ENCODE measurements around the gene CACNA1C.

Gene CACNA1C

DNA sequence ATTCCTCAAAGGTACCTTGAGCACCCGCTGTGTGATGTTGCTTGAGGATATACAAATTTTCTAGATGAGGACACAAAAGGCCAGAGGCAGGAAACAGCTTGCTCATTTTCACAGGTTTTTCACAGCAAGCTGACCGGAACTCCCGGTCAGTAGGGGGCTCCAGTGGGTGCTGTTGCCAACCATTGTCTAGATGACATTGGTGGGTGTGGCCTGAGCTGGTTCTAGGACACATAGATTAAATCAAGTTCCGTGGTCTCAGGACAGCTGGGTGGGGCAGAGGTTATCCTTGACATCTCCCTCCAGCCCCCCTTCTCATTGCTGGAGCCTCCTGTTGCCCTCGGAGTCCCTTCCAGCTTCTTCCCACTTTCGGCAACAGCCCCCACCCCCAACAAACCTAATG lies 588.4 kb downstream of the CACNA1C start:
- no peak for DNase-seq

DNA sequence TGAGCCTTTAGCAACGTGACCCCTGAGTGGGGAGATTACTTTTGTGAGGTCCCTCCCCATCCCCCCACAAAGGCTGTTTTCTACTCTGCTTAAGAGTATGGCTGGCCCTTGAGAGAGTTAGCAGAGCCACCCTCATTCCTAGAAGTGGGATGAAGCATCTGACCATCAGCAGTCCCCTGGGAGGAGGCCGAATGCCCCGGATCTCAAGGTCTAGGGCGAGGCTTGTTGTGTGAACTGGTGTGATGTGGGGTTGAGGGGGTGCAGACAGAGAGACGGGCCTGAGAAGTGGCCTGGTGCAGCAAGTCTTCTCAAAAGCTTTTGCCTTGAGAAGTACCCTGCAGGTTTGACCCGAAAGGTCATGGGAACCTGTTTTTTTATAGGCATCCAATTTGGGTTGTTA lies 589.0 kb downstream of the CACNA1C start:
- DNase-seq, result no peak

- peak; percentile 11 for DNase-seq
These were observed 589.5 kb downstream of the CACNA1C start for GRCh38 chr12:2642176-2642892.

- DNase-seq, result no peak
These were observed 590.2 kb downstream of the CACNA1C start for GRCh38 chr12:2642896-2643425.

- no peak for DNase-seq
These were observed 590.9 kb downstream of the CACNA1C start for GRCh38 chr12:2643576-2644135.

DNA sequence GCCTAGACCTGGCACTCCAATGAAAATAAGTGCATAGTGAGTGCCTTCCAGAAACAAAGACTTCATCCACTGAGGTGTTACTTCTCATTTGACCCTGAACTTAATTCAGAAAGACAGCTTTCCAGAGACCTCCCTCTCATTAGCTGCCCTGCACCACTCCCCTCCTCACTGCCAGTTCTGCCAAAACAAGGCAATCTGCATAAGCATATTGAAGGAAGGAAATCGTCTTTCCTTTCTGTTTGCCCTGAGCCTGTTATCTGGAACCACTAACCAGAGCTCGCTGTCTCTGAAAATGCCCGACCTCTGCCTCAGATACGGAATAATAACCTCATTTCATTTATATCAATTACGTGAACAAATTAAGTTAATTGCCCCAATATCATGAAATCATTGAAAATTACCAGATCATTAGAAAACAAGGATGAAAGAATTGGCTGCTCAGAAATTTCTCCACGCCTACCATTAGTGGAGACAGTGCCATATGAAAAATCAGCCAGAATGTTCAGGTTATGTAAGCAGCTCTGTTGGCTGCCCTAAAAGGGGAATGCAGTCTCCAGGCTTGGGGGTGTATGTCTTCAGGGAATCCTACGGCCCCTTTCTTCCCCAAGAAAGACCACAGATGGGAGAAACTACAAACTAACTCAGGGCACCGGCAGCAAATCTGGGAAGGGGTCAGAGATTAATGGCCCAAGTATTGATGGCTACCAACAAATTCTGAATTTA lies 592.1 kb downstream of the CACNA1C start:
- no peak for DNase-seq

GRCh38 chr12:2645460-2645859 lies 592.7 kb downstream of the CACNA1C start:
- DNase-seq, result no peak

DNA sequence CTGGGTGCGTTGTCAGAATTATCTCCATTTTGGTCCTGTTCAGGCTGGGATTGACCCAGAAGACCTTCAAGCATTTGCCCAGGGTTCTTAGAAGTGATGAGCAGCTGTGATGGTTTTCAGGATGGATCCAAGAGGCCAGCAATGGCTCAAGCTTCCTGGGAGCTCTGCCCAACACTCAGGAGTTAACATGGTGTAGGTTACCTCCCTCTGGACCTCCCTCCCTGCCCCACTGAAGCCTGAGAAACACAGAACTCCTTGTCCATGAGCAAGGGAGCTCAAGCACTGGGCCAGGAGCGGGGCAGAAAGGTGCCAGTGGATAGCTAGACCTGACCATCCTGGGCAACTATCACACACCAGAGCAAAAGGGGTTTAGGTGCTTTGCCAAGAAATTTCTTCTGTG lies 593.6 kb downstream of the CACNA1C start:
- DNase-seq, result no peak

DNA sequence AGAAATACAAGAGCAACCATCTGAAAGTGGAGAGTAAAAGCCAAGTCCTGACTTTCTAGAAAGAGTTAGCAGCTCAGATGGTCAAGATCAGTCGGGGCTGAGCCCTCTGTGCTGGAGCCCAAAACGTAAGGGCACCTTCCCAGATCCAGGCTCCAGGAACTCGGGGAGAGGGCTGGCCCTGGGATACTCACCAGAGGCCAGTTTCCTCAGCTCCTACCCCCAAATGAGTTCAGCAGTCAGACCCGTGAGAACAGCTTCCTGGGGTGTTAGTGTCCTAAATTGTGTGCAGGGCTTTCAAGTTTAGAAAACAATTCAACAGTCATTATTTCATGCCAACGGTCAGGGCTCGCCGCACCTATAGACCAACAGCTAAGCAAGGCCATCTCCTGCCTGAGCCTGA lies 594.4 kb downstream of the CACNA1C start:
- DNase-seq, result no peak

- no peak for DNase-seq
These were observed 595.6 kb downstream of the CACNA1C start for GRCh38 chr12:2648406-2648805.

DNA sequence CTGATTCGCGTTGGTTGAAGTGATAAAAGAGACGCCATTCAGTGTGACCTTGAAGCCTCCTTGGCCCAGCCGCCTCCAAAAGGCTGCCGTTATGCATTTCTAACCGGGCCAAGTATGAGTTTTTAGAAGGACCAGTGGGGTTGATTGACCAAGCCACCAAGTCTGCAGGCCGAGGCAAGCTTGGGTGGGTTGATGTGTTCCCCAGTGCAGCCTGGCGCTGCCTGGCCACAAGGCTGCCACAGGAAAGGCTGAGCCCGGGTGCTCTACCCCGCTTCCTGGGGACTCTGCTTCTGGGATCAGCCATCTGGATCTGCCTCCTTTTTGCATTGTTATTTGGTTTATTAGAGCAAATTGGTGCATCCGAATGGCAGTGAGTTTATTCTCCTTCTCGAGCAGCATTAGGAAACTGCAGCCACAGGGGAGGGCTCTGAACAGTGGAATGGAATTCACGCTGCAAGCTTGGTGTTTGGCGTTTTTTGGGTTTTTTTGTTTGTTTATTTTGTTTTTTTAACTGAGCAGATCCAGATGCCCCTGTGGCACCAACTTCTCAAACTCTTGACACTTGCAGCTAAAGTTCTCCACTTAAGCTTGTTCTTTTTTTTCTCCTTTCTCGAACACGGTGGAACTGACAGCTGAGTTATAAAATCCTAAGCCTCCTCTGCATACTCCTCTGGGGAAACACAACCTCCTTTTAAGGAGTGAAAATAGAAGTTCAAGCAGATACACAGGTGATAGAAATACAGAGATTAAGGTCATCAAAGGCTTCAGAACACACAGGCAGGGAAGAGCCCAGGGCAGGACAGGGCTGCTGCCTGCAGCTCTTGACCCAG lies 596.6 kb downstream of the CACNA1C start:
- DNase-seq, result no peak

GRCh38 chr12:2650261-2651067 lies 597.7 kb downstream of the CACNA1C start:
- DNase-seq, result no peak

DNA sequence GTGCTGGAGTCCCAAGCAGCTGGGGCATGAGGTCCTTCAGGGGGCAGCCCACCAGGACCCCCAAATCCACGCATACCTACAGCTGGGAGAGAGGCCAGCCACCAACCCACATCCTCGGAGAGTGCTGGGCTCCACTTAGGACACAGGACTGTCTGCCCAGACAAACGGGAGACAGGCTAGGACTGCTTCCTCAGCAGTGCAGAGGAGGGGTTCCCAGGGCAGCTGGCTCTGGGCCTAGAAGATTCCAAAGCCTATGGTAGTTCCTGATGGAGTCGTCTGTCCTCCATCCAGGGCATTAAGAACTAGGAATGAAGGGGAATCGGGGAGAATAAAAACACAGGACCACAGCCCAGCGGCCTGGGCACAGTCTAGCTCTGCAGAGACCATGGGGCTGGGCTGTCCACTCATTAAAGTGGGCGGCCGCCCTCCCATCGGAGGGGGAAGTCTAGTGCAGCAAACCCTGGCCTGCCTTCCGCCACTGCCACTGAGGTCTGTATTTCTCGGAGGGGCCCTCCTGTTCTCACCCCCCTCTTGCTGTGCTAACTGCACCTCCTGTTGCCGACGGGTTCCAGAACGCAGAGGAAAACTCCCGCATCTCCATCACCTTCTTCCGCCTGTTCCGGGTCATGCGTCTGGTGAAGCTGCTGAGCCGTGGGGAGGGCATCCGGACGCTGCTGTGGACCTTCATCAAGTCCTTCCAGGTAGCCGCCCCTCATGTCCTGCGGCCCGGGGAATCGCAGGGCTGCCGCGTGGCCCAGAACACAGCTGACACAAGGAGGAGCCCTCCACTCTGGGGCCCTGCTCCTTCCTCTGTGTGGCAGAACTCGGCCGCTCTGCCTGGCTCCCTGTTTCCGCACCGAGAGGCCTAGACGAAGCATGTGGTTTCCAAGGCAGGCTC lies 598.5 kb downstream of the CACNA1C start:
- no peak for DNase-seq

DNA sequence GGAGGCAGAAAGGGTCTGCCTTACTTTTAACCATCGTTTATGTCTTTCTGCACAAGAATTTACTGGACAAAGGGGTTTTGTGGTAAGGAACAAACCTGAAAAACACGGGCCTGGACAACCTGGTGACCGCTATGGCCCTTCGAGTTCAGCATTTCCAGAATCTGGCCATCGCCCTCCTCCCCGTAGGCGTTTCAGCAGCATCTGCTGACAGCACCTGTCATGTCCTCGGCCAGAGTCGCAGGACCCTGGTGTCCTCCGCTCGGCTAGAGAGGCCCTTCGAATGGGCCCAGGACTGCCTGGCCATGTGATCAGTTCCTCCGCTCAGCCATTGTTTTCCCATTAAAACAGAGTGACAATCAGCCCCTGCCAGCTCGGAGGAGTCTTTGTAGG lies 599.2 kb downstream of the CACNA1C start:
- no peak for DNase-seq

GRCh38 chr12:2652401-2653081 lies 599.8 kb downstream of the CACNA1C start:
- DNase-seq, result no peak

DNA sequence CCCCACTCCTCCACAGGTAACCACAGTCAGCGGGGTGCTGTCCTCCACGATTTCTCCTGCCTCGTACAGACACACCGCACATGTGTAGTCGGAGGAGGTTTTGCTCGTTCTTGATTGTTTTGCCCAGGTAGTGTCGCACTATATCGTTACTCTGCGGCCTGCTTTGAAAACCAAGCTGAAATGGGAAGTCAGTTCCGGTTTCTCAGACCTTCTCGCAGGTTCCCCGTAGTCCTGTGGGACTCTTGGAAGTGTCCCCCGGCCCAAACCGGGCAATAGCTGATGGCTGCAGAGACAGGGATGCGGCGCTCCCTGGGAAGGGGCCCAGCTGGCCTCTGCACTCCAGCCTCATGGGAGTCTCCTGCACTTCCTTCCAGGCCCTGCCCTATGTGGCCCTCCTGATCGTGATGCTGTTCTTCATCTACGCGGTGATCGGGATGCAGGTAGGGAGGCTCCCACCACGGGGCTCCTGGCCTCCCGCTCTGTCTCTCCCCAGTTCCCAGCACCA lies 600.7 kb downstream of the CACNA1C start:
- no peak for DNase-seq

GRCh38 chr12:2654311-2654710 lies 601.5 kb downstream of the CACNA1C start:
- no peak for DNase-seq

GRCh38 chr12:2654741-2655140 lies 602.0 kb downstream of the CACNA1C start:
- no peak for DNase-seq

DNA sequence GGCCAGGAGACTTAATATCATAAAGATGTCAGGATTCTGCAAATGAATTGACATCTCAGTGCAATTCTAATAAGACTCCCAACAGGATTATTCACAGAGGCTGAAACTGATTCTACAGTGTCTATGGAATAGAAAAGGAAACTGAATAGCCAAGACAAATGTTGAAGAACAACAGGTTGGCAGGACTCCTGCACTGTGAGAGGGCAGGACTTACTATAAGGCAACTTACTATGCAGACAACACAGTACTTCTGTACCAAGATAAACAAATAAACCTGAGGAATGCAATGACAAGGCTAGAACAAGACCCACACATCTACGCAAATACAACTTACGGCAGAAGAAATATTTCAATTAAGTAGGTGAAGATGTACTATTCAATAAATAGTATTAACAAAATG lies 609.7 kb downstream of the CACNA1C start:
- DNase-seq, result no peak
